ENCODE results near the gene TEAD1. TPM values are rescaled to one million over a fixed set of nuclear protein-coding genes. Genes with fewer than 3 reads are reported as not detected.

TEAD1 gene
- polyA plus RNA-seq, 3 donors: 6.6 to 33.7 (median 13.8) TPM

GRCh38 chr11:12695873-12696272 lies 21.7 kb downstream of the TEAD1 start:
- 86 to 91% (median 89%) methylated on average over 3 of the region's 3 CpGs for WGBS, 3 donors
- no peak overlapping the region for H3K27ac ChIP-seq (ENCODE audit: low read depth, low read length)

- no peak overlapping the region for H3K27ac ChIP-seq (ENCODE audit: low read depth, low read length)
- WGBS, 3 donors: 87 to 88% (median 87%) methylated on average over 5 of the region's 5 CpGs
Observed at GRCh38 chr11:12696911-12697581, 22.8 kb downstream of the TEAD1 start.

- no peak overlapping the region for H3K27ac ChIP-seq (ENCODE audit: low read depth, low read length)
- 50 to 75% (median 67%) methylated on average over 5 of the region's 5 CpGs for WGBS, 3 donors
Observed at GRCh38 chr11:12698048-12698447, 23.8 kb downstream of the TEAD1 start.

GRCh38 chr11:12701811-12702592 lies 27.8 kb downstream of the TEAD1 start:
- no peak overlapping the region for H3K27ac ChIP-seq (ENCODE audit: low read depth, low read length)
- WGBS, 3 donors: 73 to 89% (median 81%) methylated on average over 11 of the region's 11 CpGs

- no peak overlapping the region for H3K27ac ChIP-seq (ENCODE audit: low read depth, low read length)
- WGBS, 3 donors: 89 to 94% (median 92%) methylated on average over 4 of the region's 4 CpGs
Observed at GRCh38 chr11:12702999-12703453, 28.8 kb downstream of the TEAD1 start.

- H3K27ac ChIP-seq (ENCODE audit: low read depth, low read length): no peak overlapping the region
- 72 to 90% (median 78%) methylated on average over 4 of the region's 4 CpGs for WGBS, 3 donors
Observed at GRCh38 chr11:12704049-12704448, 29.8 kb downstream of the TEAD1 start.

- H3K27ac ChIP-seq (ENCODE audit: low read depth, low read length): no peak overlapping the region
- WGBS, 3 donors: 57 to 62% (median 62%) methylated on average over 3 of the region's 3 CpGs
Observed at GRCh38 chr11:12705874-12706273, 31.7 kb downstream of the TEAD1 start.

GRCh38 chr11:12706545-12707499 lies 32.6 kb downstream of the TEAD1 start:
- WGBS, 3 donors: 61 to 68% (median 65%) methylated on average over 9 of the region's 9 CpGs

GRCh38 chr11:12707500-12707880 lies 33.3 kb downstream of the TEAD1 start:
- H3K27ac ChIP-seq (ENCODE audit: low read depth, low read length): no peak overlapping the region

More at GRCh38 chr11:12706545-12707499, 32.6 kb downstream of the TEAD1 start:
- H3K27ac ChIP-seq (ENCODE audit: low read depth, low read length): no peak overlapping the region

- WGBS, 3 donors: 89 to 92% (median 89%) methylated on average over 1 of the region's 1 CpG
- no peak overlapping the region for H3K27ac ChIP-seq (ENCODE audit: low read depth, low read length)
Observed at GRCh38 chr11:12711496-12711895, 37.3 kb downstream of the TEAD1 start.

GRCh38 chr11:12712132-12712531 lies 37.9 kb downstream of the TEAD1 start:
- 95 to 97% (median 96%) methylated on average over 4 of the region's 4 CpGs for WGBS, 3 donors
- H3K27ac ChIP-seq (ENCODE audit: low read depth, low read length): no peak overlapping the region

- 77 to 87% (median 86%) methylated on average over 4 of the region's 4 CpGs for WGBS, 3 donors
- no peak overlapping the region for H3K27ac ChIP-seq (ENCODE audit: low read depth, low read length)
Observed at GRCh38 chr11:12715131-12715530, 40.9 kb downstream of the TEAD1 start.

GRCh38 chr11:12715941-12716340 lies 41.7 kb downstream of the TEAD1 start:
- no peak overlapping the region for H3K27ac ChIP-seq (ENCODE audit: low read depth, low read length)
- WGBS, 3 donors: 44 to 90% (median 53%) methylated on average over 10 to 11 of the region's 11 CpGs

- H3K27ac ChIP-seq (ENCODE audit: low read depth, low read length): no peak overlapping the region
- WGBS, 3 donors: 86 to 87% (median 86%) methylated on average over 6 of the region's 6 CpGs
Observed at GRCh38 chr11:12716816-12717215, 42.6 kb downstream of the TEAD1 start.

GRCh38 chr11:12717851-12718291 lies 43.6 kb downstream of the TEAD1 start:
- no peak overlapping the region for H3K27ac ChIP-seq (ENCODE audit: low read depth, low read length)

GRCh38 chr11:12719221-12719620 lies 45.0 kb downstream of the TEAD1 start:
- 76 to 85% (median 83%) methylated on average over 4 of the region's 4 CpGs for WGBS, 3 donors
- no peak overlapping the region for H3K27ac ChIP-seq (ENCODE audit: low read depth, low read length)

More at GRCh38 chr11:12717851-12718291, 43.6 kb downstream of the TEAD1 start:
- 77 to 85% (median 82%) methylated on average over 5 of the region's 5 CpGs for WGBS, 3 donors

GRCh38 chr11:12721816-12722604 lies 47.8 kb downstream of the TEAD1 start:
- whole genome bisulfite sequencing, 3 donors: 81 to 86% (median 81%) methylated on average over 7 of the region's 7 CpGs
- no peak overlapping the region for H3K27ac ChIP-seq (ENCODE audit: low read depth, low read length)
